Iris pigment epithelial cell (primary cell): ENCODE results near the gene CCDC40.
"Not testable (repeated sequence)": the region's sequence is repeated elsewhere in the genome, so short reads cannot be mapped to it uniquely, and the experiment has no call there.

ENCODE experiments used
- DNase-seq: peaks from one replicate; pipeline ENCODE4 v3.0.0-alpha.2; 2011; ENCODE audit warnings: low read depth

The CCDC40 gene

GRCh38 chr17:80021600-80021999, 14.8 kb upstream of the CCDC40 start:
- no peak for DNase-seq

GRCh38 chr17:80023481-80024205, 12.8 kb upstream of the CCDC40 start:
- DNase-seq = no peak

GRCh38 chr17:80024206-80024972, 12.1 kb upstream of the CCDC40 start:
- DNase-seq = no peak

GRCh38 chr17:80025140-80025539, 11.3 kb upstream of the CCDC40 start:
- DNase-seq = no peak

- peak; percentile 37 for DNase-seq
Measured at GRCh38 chr17:80025796-80026195, 10.6 kb upstream of the CCDC40 start.

- no peak for DNase-seq
Measured at GRCh38 chr17:80026359-80027042, 9.9 kb upstream of the CCDC40 start.

- no peak for DNase-seq
Measured at GRCh38 chr17:80027043-80027435, 9.4 kb upstream of the CCDC40 start.

- DNase-seq = no peak
Measured at GRCh38 chr17:80028030-80028429, 8.4 kb upstream of the CCDC40 start.

- DNase-seq = peak; percentile 64
Measured at GRCh38 chr17:80029258-80029974, 7.0 kb upstream of the CCDC40 start.

- DNase-seq = no peak
Measured at GRCh38 chr17:80030730-80031410, 5.6 kb upstream of the CCDC40 start.

- DNase-seq = no peak
Measured at GRCh38 chr17:80031691-80032430, 4.6 kb upstream of the CCDC40 start.

GRCh38 chr17:80032614-80033171, 3.7 kb upstream of the CCDC40 start:
- no peak for DNase-seq

- no peak for DNase-seq
Measured at GRCh38 chr17:80033840-80034239, 2.6 kb upstream of the CCDC40 start.

GRCh38 chr17:80034791-80035686, 1.4 kb upstream of the CCDC40 start:
- DNase-seq = peak; percentile 77

GRCh38 chr17:80035687-80035936, 830 bp upstream of the CCDC40 start, which contains the start of gene TBC1D16:
TBC1D16 (minus strand) TSS chr17:80035872; CDS start chr17:80013547, 22,325 bp downstream.
- no peak for DNase-seq

GRCh38 chr17:80036715-80037477, 454 bp downstream of the CCDC40 start:
- no peak for DNase-seq

GRCh38 chr17:80043963-80044362, 7.5 kb downstream of the CCDC40 start:
- DNase-seq = no peak

GRCh38 chr17:80045703-80046102, 9.3 kb downstream of the CCDC40 start:
- no peak for DNase-seq

GRCh38 chr17:80046709-80047108, 10.3 kb downstream of the CCDC40 start:
- not testable (repeated sequence) for DNase-seq
